GM19023 (cell line): ENCODE measurements around the gene HESX1.

Source experiments
- ATAC-seq: cut with Tn5 transposase; IDR thresholded peaks from one replicate; pipeline ENCODE4 v1.9.1; 2021; ENCODE audit warnings: mild to moderate bottlenecking, moderate library complexity; ENCODE audit not compliant: unreplicated experiment

Gene HESX1

GRCh38 chr3:57199895-57200297 lies at the start of gene HESX1:
Gene HESX1 (minus strand): TSS chr3:57199978. CDS start chr3:57199918, 60 bp downstream.
- ATAC-seq, result no peak

GRCh38 chr3:57244946-57245345 lies 45.2 kb upstream of the HESX1 start:
- ATAC-seq, result no peak

- ATAC-seq, result no peak
These were observed 35.1 kb upstream of the HESX1 start for GRCh38 chr3:57234613-57235575.

- ATAC-seq, result no peak
These were observed 34.0 kb upstream of the HESX1 start for GRCh38 chr3:57233799-57234198.

GRCh38 chr3:57230006-57230405 lies 30.2 kb upstream of the HESX1 start:
- no peak for ATAC-seq

GRCh38 chr3:57227930-57228751 lies 28.4 kb upstream of the HESX1 start:
- peak; percentile 58 for ATAC-seq

- peak; percentile 92 for ATAC-seq
These were observed 27.6 kb upstream of the HESX1 start, which contains the start of gene APPL1 for GRCh38 chr3:57227204-57227929. Gene APPL1 (plus strand): TSS chr3:57227729. CDS start chr3:57227884, 155 bp downstream.

- ATAC-seq, result no peak
These were observed 26.4 kb upstream of the HESX1 start for GRCh38 chr3:57226176-57226575.

- no peak for ATAC-seq
These were observed 25.1 kb upstream of the HESX1 start for GRCh38 chr3:57224856-57225255.

- no peak for ATAC-seq
These were observed 22.1 kb upstream of the HESX1 start for GRCh38 chr3:57221883-57222282.

GRCh38 chr3:57206423-57206822 lies 6.6 kb upstream of the HESX1 start:
- no peak for ATAC-seq

GRCh38 chr3:57194641-57195040 lies 5.1 kb downstream of the HESX1 start:
- ATAC-seq, result no peak

- no peak for ATAC-seq
These were observed 7.8 kb downstream of the HESX1 start for GRCh38 chr3:57192028-57192427.

GRCh38 chr3:57184526-57184925 lies 15.3 kb downstream of the HESX1 start:
- no peak for ATAC-seq

GRCh38 chr3:57179580-57180410 lies 20.0 kb downstream of the HESX1 start:
- no peak for ATAC-seq

- ATAC-seq, result no peak
These were observed 23.7 kb downstream of the HESX1 start for GRCh38 chr3:57176045-57176444.

GRCh38 chr3:57173687-57174086 lies 26.1 kb downstream of the HESX1 start:
- ATAC-seq, result no peak

GRCh38 chr3:57170946-57171345 lies 28.8 kb downstream of the HESX1 start:
- ATAC-seq, result no peak

- peak; percentile 60 for ATAC-seq
These were observed 29.7 kb downstream of the HESX1 start for GRCh38 chr3:57169872-57170623.
